Vagina (tissue), 2 donors: ENCODE data around the gene ISCU. TPM values are rescaled to one million over a fixed set of nuclear protein-coding genes. Genes with fewer than 3 reads are reported as not detected.

ENCODE experiments used
- DNase-seq, 2 donors: peaks; one replicate each; pipeline ENCODE4 v3.0.0-alpha.2; 2017; ENCODE audit errors: extremely low spot score in 2 of 2
- H3K27ac ChIP-seq: fragments of 200-600 bp; sonication (generic); one replicate; pipeline ENCODE4 v1.5.1; 2019
- H3K27me3 ChIP-seq: fragments of 200-600 bp; sonication (generic); one replicate; pipeline ENCODE4 v1.5.1; 2019
- H3K36me3 ChIP-seq, 2 donors: fragments of 200-600 bp; sonication (generic); one replicate each; pipeline ENCODE4 v1.5.1; 2017 to 2019
- H3K4me1 ChIP-seq: fragments of 200-600 bp; sonication (generic); one replicate; pipeline ENCODE4 v1.5.1; 2019
- H3K4me3 ChIP-seq, 2 donors: fragments of 200-600 bp; sonication (generic); 1 replicate in 1 of 2; 2 replicates in 1 of 2; pipeline ENCODE4 v1.5.1; 2016 to 2019
- H3K9me3 ChIP-seq: fragments of 200-600 bp; sonication (generic); one replicate; pipeline ENCODE4 v1.5.1; 2019
- CTCF ChIP-seq, 3 experiments: fragments of 450-650 bp in 2 of 3; fragments of 200-600 bp in 1 of 3; sonication (generic) in 1 of 3; IDR thresholded peaks; one replicate each; pipeline ENCODE4 v1.5.1; 2017 to 2019; ENCODE audit warnings: antibody characterized with exemption in 3 of 3, mild to moderate bottlenecking in 2 of 3, moderate library complexity in 2 of 3
- POLR2A ChIP-seq, 2 donors: fragments of 450-650 bp; IDR thresholded peaks; one replicate each; pipeline ENCODE4 v1.6.1; 2017; ENCODE audit warnings: antibody characterized with exemption in 2 of 2, mild to moderate bottlenecking in 2 of 2, moderate library complexity in 2 of 2
- POLR2AphosphoS5 ChIP-seq, 2 donors: sonication (generic); formaldehyde crosslinking; IDR thresholded peaks; one replicate each; pipeline ENCODE4 v1.9.0; 2017; ENCODE audit warnings: antibody characterized with exemption in 2 of 2, mild to moderate bottlenecking in 2 of 2, low read depth in 1 of 2; ENCODE audit not compliant: insufficient read depth in 1 of 2
- intact Hi-C: fragments of 100-400 bp; cut with DNase I; formaldehyde crosslinking; loops from one replicate; pipeline ENCODE4 v1.15.1; 2023
- total RNA-seq: library from RNA; depleted of rRNA; stranded (reverse); fragments of >200 nt; gene quantifications from one replicate; pipeline ENCODE4 v1.2.3, GENCODE V29; 2016

The ISCU gene
- total RNA-seq, 1 donor from 2014 or later, result 167 TPM

- Histone ChIP-seq H3K36me3 (peaks cover 0 to 38% of the 10 kb centered on the region in 2 donors), H3K4me1 (peaks cover 19% of the 10 kb centered on the region), H3K27me3 (no peaks in the 10 kb centered on the region), H3K4me3 (no peak overlapping the region), H3K9me3 (no peaks in the 10 kb centered on the region), H3K27ac (no peak overlapping the region)
- intact Hi-C loops, result no loop called here
- DNase-seq, result no peak
- TF ChIP-seq POLR2AphosphoS5 (IDR thresholded peaks at IDR 0.05; ENCODE audit: insufficient read depth in 1 of 2, low read depth in 1 of 2), result no peak
- no peak for TF ChIP-seq CTCF (IDR thresholded peaks at IDR 0.05)
- no peak for TF ChIP-seq POLR2A (IDR thresholded peaks at IDR 0.05)
Observed at GRCh38 chr12:108516511-108517275, 45.7 kb upstream of the ISCU start.

GRCh38 chr12:108517288-108518100, 44.9 kb upstream of the ISCU start:
- no peaks in the 10 kb centered on the region for H3K9me3 ChIP-seq
- peaks cover 0 to 44% of the 10 kb centered on the region in 2 donors for H3K36me3 ChIP-seq
- H3K4me3 ChIP-seq, result no peak overlapping the region
- H3K27me3 ChIP-seq, result no peaks in the 10 kb centered on the region
- H3K4me1 ChIP-seq, result peaks cover 19% of the 10 kb centered on the region
- intact Hi-C loops, result no loop called here
- TF ChIP-seq POLR2AphosphoS5 (IDR thresholded peaks at IDR 0.05; ENCODE audit: insufficient read depth in 1 of 2, low read depth in 1 of 2) (no peak), POLR2A (IDR thresholded peaks at IDR 0.05) (no peak), CTCF (IDR thresholded peaks at IDR 0.05) (no peak)
- DNase-seq, result no peak
- no peak overlapping the region for H3K27ac ChIP-seq

GRCh38 chr12:108518101-108518715, 44.2 kb upstream of the ISCU start:
- intact Hi-C loops, result no loop called here
- no peak for DNase-seq
- H3K4me3 ChIP-seq, result no peak overlapping the region
- no peaks in the 10 kb centered on the region for H3K9me3 ChIP-seq
- peaks cover 19% of the 10 kb centered on the region for H3K4me1 ChIP-seq
- peaks cover 0 to 51% of the 10 kb centered on the region in 2 donors for H3K36me3 ChIP-seq
- TF ChIP-seq POLR2A (IDR thresholded peaks at IDR 0.05), result no peak
- no peak for TF ChIP-seq CTCF (IDR thresholded peaks at IDR 0.05)
- no peak for TF ChIP-seq POLR2AphosphoS5 (IDR thresholded peaks at IDR 0.05; ENCODE audit: insufficient read depth in 1 of 2, low read depth in 1 of 2)
- no peak overlapping the region for H3K27ac ChIP-seq
- H3K27me3 ChIP-seq, result no peaks in the 10 kb centered on the region

GRCh38 chr12:108518716-108519496, 43.5 kb upstream of the ISCU start:
- no peak for TF ChIP-seq POLR2A (IDR thresholded peaks at IDR 0.05)
- TF ChIP-seq POLR2AphosphoS5 (IDR thresholded peaks at IDR 0.05; ENCODE audit: insufficient read depth in 1 of 2, low read depth in 1 of 2), result no peak
- no peak for TF ChIP-seq CTCF (IDR thresholded peaks at IDR 0.05)
- H3K36me3 ChIP-seq, result peaks cover 0 to 58% of the 10 kb centered on the region in 2 donors
- H3K4me1 ChIP-seq, result peaks cover 19% of the 10 kb centered on the region
- intact Hi-C loops, result no loop called here
- no peaks in the 10 kb centered on the region for H3K27me3 ChIP-seq
- no peak overlapping the region for H3K27ac ChIP-seq
- no peak overlapping the region for H3K4me3 ChIP-seq
- no peak for DNase-seq
- H3K9me3 ChIP-seq, result no peaks in the 10 kb centered on the region
